ENCODE results near the gene PROM1. TPM values are rescaled to one million over a fixed set of nuclear protein-coding genes. Genes with fewer than 3 reads are reported as not detected.

Gene PROM1
- total RNA-seq, 5 donors from 2014 or later (not counting 1 experiment from before 2014, with no cell fraction given) = 0.38 to 2.0 (median 1.4) TPM

- WGBS (ENCODE audit: insufficient coverage) = no CpG with 5 or more reads among the region's 2 CpGs
- H3K9me3 ChIP-seq = no peaks in the 10 kb centered on the region
- peaks cover 0 to 2% of the 10 kb centered on the region in 2 experiments for H3K27me3 ChIP-seq (replicated peaks in 1 of 2; ENCODE audit: control insufficient read depth in 2 of 2, extremely low read depth in 1 of 2, insufficient read depth in 2 of 2, low read length in 1 of 2)
- no peak overlapping the region for H3K27ac ChIP-seq (ENCODE audit: low read length)
- DNase-seq (no peak), ATAC-seq (replicated peaks in 1 of 4) (no peak)
- Mint-ChIP-seq H3K36me3 (no peaks in the 10 kb centered on the region), H3K4me1 (peaks cover 16 to 22% (median 17%) of the 10 kb centered on the region in 3 donors), H3K27me3 (peaks cover 0 to 4% of the 10 kb centered on the region in 2 donors), H3K27ac (no peak overlapping the region), H3K4me3 (no peak overlapping the region), H3K9me3 (no peaks in the 10 kb centered on the region)
- peaks cover 20 to 25% of the 10 kb centered on the region in 2 experiments for H3K4me1 ChIP-seq (ENCODE audit: control insufficient read depth in 1 of 2, extremely low read depth in 1 of 2, insufficient read depth in 2 of 2, low read length in 2 of 2)
- POLR2A ChIA-PET = no interaction called here
- CTCF ChIA-PET = interaction anchor here in 1 of 2 donors (0.6 to 1.5 kb wide), 3 partner anchors 153 to 993 kb away, joined by 3 to 4 read pairs (median 4); no protein-coding TSS in a partner anchor
- H3K4me3 ChIP-seq (ENCODE audit: control insufficient read depth in 1 of 2, extremely low read depth in 1 of 2, low read length in 1 of 2) = no peak overlapping the region
- H3K36me3 ChIP-seq (ENCODE audit: control insufficient read depth in 2 of 2, extremely low read depth in 1 of 2, insufficient read depth in 1 of 2, low read length in 1 of 2) = no peaks in the 10 kb centered on the region
These were observed 125.3 kb downstream of the PROM1 start for GRCh38 chr4:15958562-15958961.

- ATAC-seq (replicated peaks in 1 of 4) (peak; percentile 79 to 91 (median 86)), DNase-seq (peak; percentile 47 to 84 (median 73))
- H3K27me3 ChIP-seq (replicated peaks in 1 of 2; ENCODE audit: control insufficient read depth in 2 of 2, extremely low read depth in 1 of 2, insufficient read depth in 2 of 2, low read length in 1 of 2) = peaks cover 0 to 2% of the 10 kb centered on the region in 2 experiments
- Mint-ChIP-seq H3K4me1 (peaks cover 0 to 8% (median 3%) of the 10 kb centered on the region in 3 donors), H3K9me3 (no peaks in the 10 kb centered on the region), H3K4me3 (no peak overlapping the region), H3K27me3 (peaks cover 0 to 4% of the 10 kb centered on the region in 2 donors), H3K36me3 (no peaks in the 10 kb centered on the region), H3K27ac (no peak overlapping the region)
- no peaks in the 10 kb centered on the region for H3K9me3 ChIP-seq
- H3K36me3 ChIP-seq (ENCODE audit: control insufficient read depth in 2 of 2, extremely low read depth in 1 of 2, insufficient read depth in 1 of 2, low read length in 1 of 2) = no peaks in the 10 kb centered on the region
- no peak overlapping the region for H3K4me3 ChIP-seq (ENCODE audit: control insufficient read depth in 1 of 2, extremely low read depth in 1 of 2, low read length in 1 of 2)
- peaks cover 1 to 6% of the 10 kb centered on the region in 2 experiments for H3K4me1 ChIP-seq (ENCODE audit: control insufficient read depth in 1 of 2, extremely low read depth in 1 of 2, insufficient read depth in 2 of 2, low read length in 2 of 2)
- no peak overlapping the region for H3K27ac ChIP-seq (ENCODE audit: low read length)
- ChIA-PET CTCF (interaction anchor here (0.5 to 2.0 kb wide), 12 partner anchors 45 to 1792 kb away, joined by 3 to 27 read pairs (median 4); no protein-coding TSS in a partner anchor), POLR2A (interaction anchor here in 1 of 2 donors (0.9 kb wide), 1 partner anchor 76 kb away, joined by 3 read pairs; no protein-coding TSS in a partner anchor)
- 45% methylated on average over 8 of the region's 9 CpGs for WGBS (ENCODE audit: insufficient coverage)
These were observed 127.5 kb downstream of the PROM1 start for GRCh38 chr4:15956179-15956850.

- no peaks in the 10 kb centered on the region for H3K36me3 Mint-ChIP-seq
- DNase-seq (no peak), ATAC-seq (replicated peaks in 1 of 4) (no peak)
- no peak overlapping the region for H3K27ac ChIP-seq (ENCODE audit: low read length)
- no peak overlapping the region for H3K4me3 Mint-ChIP-seq
- no peaks in the 10 kb centered on the region for H3K9me3 ChIP-seq
- peaks cover 0 to 6% of the 10 kb centered on the region in 2 experiments for H3K4me1 ChIP-seq (ENCODE audit: control insufficient read depth in 1 of 2, extremely low read depth in 1 of 2, insufficient read depth in 2 of 2, low read length in 2 of 2)
- ChIA-PET CTCF (interaction anchor here (0.5 to 2.0 kb wide), 11 partner anchors 46 to 1793 kb away, joined by 3 to 27 read pairs (median 4); no protein-coding TSS in a partner anchor), POLR2A (interaction anchor here in 1 of 2 donors (0.9 kb wide), 1 partner anchor 76 kb away, joined by 3 read pairs; no protein-coding TSS in a partner anchor)
- peaks cover 0 to 2% of the 10 kb centered on the region in 2 experiments for H3K27me3 ChIP-seq (replicated peaks in 1 of 2; ENCODE audit: control insufficient read depth in 2 of 2, extremely low read depth in 1 of 2, insufficient read depth in 2 of 2, low read length in 1 of 2)
- no peak overlapping the region for H3K4me3 ChIP-seq (ENCODE audit: control insufficient read depth in 1 of 2, extremely low read depth in 1 of 2, low read length in 1 of 2)
- no peaks in the 10 kb centered on the region for H3K36me3 ChIP-seq (ENCODE audit: control insufficient read depth in 2 of 2, extremely low read depth in 1 of 2, insufficient read depth in 1 of 2, low read length in 1 of 2)
- H3K27me3 Mint-ChIP-seq = peaks cover 0 to 4% of the 10 kb centered on the region in 2 donors
- H3K27ac Mint-ChIP-seq = no peak overlapping the region
- H3K9me3 Mint-ChIP-seq = no peaks in the 10 kb centered on the region
- peaks cover 0 to 8% (median 3%) of the 10 kb centered on the region in 3 donors for H3K4me1 Mint-ChIP-seq
- 75% methylated on average over 2 of the region's 3 CpGs for WGBS (ENCODE audit: insufficient coverage)
These were observed 128.2 kb downstream of the PROM1 start for GRCh38 chr4:15955670-15956069.

- Mint-ChIP-seq H3K4me1 (peaks cover 0 to 8% (median 3%) of the 10 kb centered on the region in 3 donors), H3K9me3 (no peaks in the 10 kb centered on the region), H3K4me3 (no peak overlapping the region), H3K27me3 (peaks cover 0 to 4% of the 10 kb centered on the region in 2 donors), H3K27ac (no peak overlapping the region), H3K36me3 (no peaks in the 10 kb centered on the region)
- DNase-seq (no peak), ATAC-seq (replicated peaks in 1 of 4) (no peak)
- H3K27me3 ChIP-seq (replicated peaks in 1 of 2; ENCODE audit: control insufficient read depth in 2 of 2, extremely low read depth in 1 of 2, insufficient read depth in 2 of 2, low read length in 1 of 2) = no peaks in the 10 kb centered on the region
- ChIA-PET POLR2A (no interaction called here), CTCF (interaction anchor here in 1 of 2 donors (0.6 kb wide), 1 partner anchor 414 kb away, joined by 4 read pairs; no protein-coding TSS in a partner anchor)
- no peak overlapping the region for H3K27ac ChIP-seq (ENCODE audit: low read length)
- whole genome bisulfite sequencing (ENCODE audit: insufficient coverage) = 94% methylated on average over 5 of the region's 5 CpGs
- H3K4me1 ChIP-seq (ENCODE audit: control insufficient read depth in 1 of 2, extremely low read depth in 1 of 2, insufficient read depth in 2 of 2, low read length in 2 of 2) = peaks cover 0 to 6% of the 10 kb centered on the region in 2 experiments
- no peaks in the 10 kb centered on the region for H3K36me3 ChIP-seq (ENCODE audit: control insufficient read depth in 2 of 2, extremely low read depth in 1 of 2, insufficient read depth in 1 of 2, low read length in 1 of 2)
- H3K9me3 ChIP-seq = no peaks in the 10 kb centered on the region
- no peak overlapping the region for H3K4me3 ChIP-seq (ENCODE audit: control insufficient read depth in 1 of 2, extremely low read depth in 1 of 2, low read length in 1 of 2)
These were observed 130.2 kb downstream of the PROM1 start for GRCh38 chr4:15953625-15954024.

GRCh38 chr4:15951781-15952180, 132.0 kb downstream of the PROM1 start:
- Histone ChIP-seq H3K36me3 (ENCODE audit: control insufficient read depth in 2 of 2, extremely low read depth in 1 of 2, insufficient read depth in 1 of 2, low read length in 1 of 2) (no peaks in the 10 kb centered on the region), H3K9me3 (no peaks in the 10 kb centered on the region), H3K4me1 (ENCODE audit: control insufficient read depth in 1 of 2, extremely low read depth in 1 of 2, insufficient read depth in 2 of 2, low read length in 2 of 2) (peaks cover 0 to 6% of the 10 kb centered on the region in 2 experiments), H3K27ac (ENCODE audit: low read length) (no peak overlapping the region), H3K4me3 (ENCODE audit: control insufficient read depth in 1 of 2, extremely low read depth in 1 of 2, low read length in 1 of 2) (no peak overlapping the region), H3K27me3 (replicated peaks in 1 of 2; ENCODE audit: control insufficient read depth in 2 of 2, extremely low read depth in 1 of 2, insufficient read depth in 2 of 2, low read length in 1 of 2) (no peaks in the 10 kb centered on the region)
- Mint-ChIP-seq H3K4me1 (peaks cover 0 to 8% (median 3%) of the 10 kb centered on the region in 3 donors), H3K27me3 (peaks cover 0 to 4% of the 10 kb centered on the region in 2 donors), H3K27ac (no peak overlapping the region), H3K4me3 (no peak overlapping the region), H3K9me3 (no peaks in the 10 kb centered on the region), H3K36me3 (no peaks in the 10 kb centered on the region)
- POLR2A ChIA-PET = no interaction called here
- ATAC-seq (replicated peaks in 1 of 4) = no peak
- DNase-seq = no peak
- CTCF ChIA-PET = no interaction called here

- no peaks in the 10 kb centered on the region for H3K4me1 Mint-ChIP-seq
- WGBS (ENCODE audit: insufficient coverage) = 96% methylated on average over 6 of the region's 9 CpGs
These were observed 135.0 kb downstream of the PROM1 start for GRCh38 chr4:15948826-15949225.

More at GRCh38 chr4:15948826-15949225, 135.0 kb downstream of the PROM1 start:
- Histone ChIP-seq H3K4me1 (ENCODE audit: control insufficient read depth in 1 of 2, extremely low read depth in 1 of 2, insufficient read depth in 2 of 2, low read length in 2 of 2) (no peaks in the 10 kb centered on the region), H3K9me3 (no peaks in the 10 kb centered on the region), H3K4me3 (ENCODE audit: control insufficient read depth in 1 of 2, extremely low read depth in 1 of 2, low read length in 1 of 2) (no peak overlapping the region), H3K27me3 (replicated peaks in 1 of 2; ENCODE audit: control insufficient read depth in 2 of 2, extremely low read depth in 1 of 2, insufficient read depth in 2 of 2, low read length in 1 of 2) (no peaks in the 10 kb centered on the region), H3K36me3 (ENCODE audit: control insufficient read depth in 2 of 2, extremely low read depth in 1 of 2, insufficient read depth in 1 of 2, low read length in 1 of 2) (no peaks in the 10 kb centered on the region), H3K27ac (ENCODE audit: low read length) (no peak overlapping the region)
- CTCF ChIA-PET = no interaction called here
- Mint-ChIP-seq H3K27me3 (no peaks in the 10 kb centered on the region), H3K9me3 (no peaks in the 10 kb centered on the region), H3K27ac (no peak overlapping the region), H3K4me3 (no peak overlapping the region), H3K36me3 (no peaks in the 10 kb centered on the region)
- POLR2A ChIA-PET = no interaction called here
- ATAC-seq (replicated peaks in 1 of 4) (no peak), DNase-seq (no peak)
